Suprapubic skin (tissue), 4 donors: ENCODE data around the gene LMX1B. TPM values are rescaled to one million over a fixed set of nuclear protein-coding genes. Genes with fewer than 3 reads are reported as not detected.

Experiments used
- DNase-seq, 2 donors: peaks; one replicate each; pipeline ENCODE4 v3.0.0-alpha.2; 2019; ENCODE audit warnings: low spot score in 2 of 2
- H3K27ac ChIP-seq: fragments of 200-600 bp; sonication (generic); one replicate; pipeline ENCODE4 v1.5.1; 2019
- H3K27me3 ChIP-seq: fragments of 200-600 bp; sonication (generic); one replicate; pipeline ENCODE4 v1.5.1; 2019
- H3K36me3 ChIP-seq: fragments of 200-600 bp; sonication (generic); one replicate; pipeline ENCODE4 v1.5.1; 2019
- H3K4me1 ChIP-seq: fragments of 200-600 bp; sonication (generic); one replicate; pipeline ENCODE4 v1.5.1; 2019
- H3K4me3 ChIP-seq: fragments of 200-600 bp; sonication (generic); one replicate; pipeline ENCODE4 v1.5.1; 2019; ENCODE audit warnings: mild to moderate bottlenecking
- H3K9me3 ChIP-seq: fragments of 200-600 bp; sonication (generic); one replicate; pipeline ENCODE4 v1.5.1; 2019
- EP300 ChIP-seq: sonication (generic); formaldehyde crosslinking; IDR thresholded peaks from one replicate; pipeline ENCODE4 v1.6.1; 2017; ENCODE audit warnings: antibody characterized with exemption
- POLR2A ChIP-seq, 2 donors: fragments of 450-650 bp; IDR thresholded peaks; one replicate each; pipeline ENCODE4 v1.6.1; 2017; ENCODE audit warnings: antibody characterized with exemption in 2 of 2, mild to moderate bottlenecking in 2 of 2, moderate library complexity in 2 of 2
- POLR2AphosphoS5 ChIP-seq, 3 donors: sonication (generic); formaldehyde crosslinking; IDR thresholded peaks; one replicate each; pipeline ENCODE4 v1.6.1; 2017; ENCODE audit warnings: antibody characterized with exemption in 3 of 3
- WGBS: methylation state at CpG from one replicate; pipeline ENCODE4 v1.1.5; 2018; 5-methylcytosine and 5-hydroxymethylcytosine counted together
- total RNA-seq, 4 donors: library from RNA; depleted of rRNA; stranded (reverse); fragments of >200 nt; gene quantifications; one replicate each; pipeline ENCODE4 v1.1.0, GENCODE V29; 2016
- TF ChIP-seq, protein P1 (sequence below), 2 donors: fragments of 200-600 bp in 1 of 2; fragments of 450-650 bp in 1 of 2; sonication (generic) in 1 of 2; IDR thresholded peaks; one replicate each; pipeline ENCODE4 v1.5.1; 2016 to 2019; ENCODE audit warnings: antibody characterized with exemption in 2 of 2, mild to moderate bottlenecking in 1 of 2, moderate library complexity in 1 of 2

Gene LMX1B
- total RNA-seq, 4 donors from 2014 or later, result 2.4 to 7.8 (median 5.7) TPM

DNA sequence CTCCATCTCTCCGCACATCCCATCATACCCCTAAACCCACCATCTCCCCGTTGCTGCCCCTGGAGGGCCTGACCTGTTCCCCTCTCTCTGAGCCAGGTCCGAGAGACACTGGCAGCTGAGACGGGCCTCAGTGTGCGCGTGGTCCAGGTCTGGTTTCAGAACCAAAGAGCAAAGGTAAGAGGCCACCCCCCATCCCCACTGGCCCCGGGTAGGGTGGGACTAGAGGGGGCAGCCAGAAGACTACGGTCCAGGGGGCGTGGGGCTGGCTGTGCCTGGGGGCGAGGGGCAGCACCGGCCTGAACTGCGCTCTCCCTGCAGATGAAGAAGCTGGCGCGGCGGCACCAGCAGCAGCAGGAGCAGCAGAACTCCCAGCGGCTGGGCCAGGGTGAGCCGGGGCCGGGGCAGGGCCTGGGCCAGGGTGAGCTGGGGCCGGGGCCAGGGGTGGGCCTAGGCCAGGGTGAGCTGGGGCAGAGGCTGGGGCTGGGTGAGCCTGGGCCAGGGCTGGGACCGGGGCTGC is 79.8 kb downstream of the LMX1B start:
- no peaks in the 10 kb centered on the region for H3K36me3 ChIP-seq
- 95% methylated on average over 18 of the region's 20 CpGs for WGBS
- H3K4me1 ChIP-seq, result no peaks in the 10 kb centered on the region
- H3K4me3 ChIP-seq, result no peak overlapping the region
- H3K27ac ChIP-seq, result no peak overlapping the region
- peaks cover 22% of the 10 kb centered on the region for H3K27me3 ChIP-seq
- no peaks in the 10 kb centered on the region for H3K9me3 ChIP-seq
- peak in 1 of 2 donors; percentile 40 for DNase-seq
- TF ChIP-seq POLR2AphosphoS5 (IDR thresholded peaks at IDR 0.05), result no peak
- no peak for TF ChIP-seq POLR2A (IDR thresholded peaks at IDR 0.05)
- TF ChIP-seq EP300, result no peak
- TF ChIP-seq, protein P1, sequence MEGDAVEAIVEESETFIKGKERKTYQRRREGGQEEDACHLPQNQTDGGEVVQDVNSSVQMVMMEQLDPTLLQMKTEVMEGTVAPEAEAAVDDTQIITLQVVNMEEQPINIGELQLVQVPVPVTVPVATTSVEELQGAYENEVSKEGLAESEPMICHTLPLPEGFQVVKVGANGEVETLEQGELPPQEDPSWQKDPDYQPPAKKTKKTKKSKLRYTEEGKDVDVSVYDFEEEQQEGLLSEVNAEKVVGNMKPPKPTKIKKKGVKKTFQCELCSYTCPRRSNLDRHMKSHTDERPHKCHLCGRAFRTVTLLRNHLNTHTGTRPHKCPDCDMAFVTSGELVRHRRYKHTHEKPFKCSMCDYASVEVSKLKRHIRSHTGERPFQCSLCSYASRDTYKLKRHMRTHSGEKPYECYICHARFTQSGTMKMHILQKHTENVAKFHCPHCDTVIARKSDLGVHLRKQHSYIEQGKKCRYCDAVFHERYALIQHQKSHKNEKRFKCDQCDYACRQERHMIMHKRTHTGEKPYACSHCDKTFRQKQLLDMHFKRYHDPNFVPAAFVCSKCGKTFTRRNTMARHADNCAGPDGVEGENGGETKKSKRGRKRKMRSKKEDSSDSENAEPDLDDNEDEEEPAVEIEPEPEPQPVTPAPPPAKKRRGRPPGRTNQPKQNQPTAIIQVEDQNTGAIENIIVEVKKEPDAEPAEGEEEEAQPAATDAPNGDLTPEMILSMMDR (IDR thresholded peaks at IDR 0.05), result no peak

DNA sequence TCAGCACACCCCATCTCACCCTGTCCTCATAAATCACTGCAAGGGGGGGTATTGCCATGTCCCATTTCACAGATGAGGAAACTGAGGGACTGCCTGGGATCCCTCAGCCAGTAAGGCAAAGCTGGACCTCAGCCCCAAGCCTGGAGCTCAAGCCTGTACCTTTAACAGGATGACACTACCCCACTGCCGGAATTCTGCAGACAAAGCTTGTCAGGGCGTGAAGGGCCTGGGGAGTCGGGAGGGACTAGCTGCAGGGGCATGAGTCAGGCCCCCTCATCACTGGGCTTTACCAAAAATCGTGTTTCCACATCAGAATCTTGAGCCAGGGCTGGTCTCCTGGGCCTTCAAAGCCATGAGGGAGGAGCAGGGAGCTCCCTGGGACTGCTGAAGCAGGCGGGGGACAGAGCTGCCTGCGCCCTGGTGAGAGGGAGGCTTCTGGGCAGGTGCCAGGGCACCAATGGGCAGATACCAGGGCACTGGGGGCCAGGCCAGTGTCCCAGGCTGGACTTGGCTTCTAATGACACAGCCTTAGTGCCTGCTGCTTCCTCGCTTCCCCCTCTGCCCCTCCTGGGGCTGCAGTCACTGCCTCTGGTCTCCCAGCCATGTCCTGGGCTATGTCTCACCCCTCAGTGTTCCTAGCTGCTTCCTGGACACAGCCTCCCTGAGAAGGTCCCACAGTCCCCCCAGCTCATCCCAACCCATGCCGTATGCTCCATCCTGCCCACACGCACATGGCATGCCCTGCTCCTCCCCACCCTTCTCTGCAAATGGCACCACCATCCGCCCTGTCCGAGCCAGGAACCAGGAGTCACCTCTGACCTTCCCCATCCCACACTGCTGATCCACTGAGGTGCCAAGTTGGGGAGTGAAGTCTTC is 80.7 kb downstream of the LMX1B start:
- peak in 1 of 2 donors; percentile 42 for DNase-seq
- Histone ChIP-seq H3K27ac (no peak overlapping the region), H3K9me3 (no peaks in the 10 kb centered on the region), H3K4me1 (no peaks in the 10 kb centered on the region), H3K36me3 (no peaks in the 10 kb centered on the region), H3K4me3 (no peak overlapping the region), H3K27me3 (peaks cover 15% of the 10 kb centered on the region)
- 70% methylated on average over 11 of the region's 11 CpGs for WGBS
- TF ChIP-seq POLR2AphosphoS5 (IDR thresholded peaks at IDR 0.05) (no peak), EP300 (no peak), POLR2A (IDR thresholded peaks at IDR 0.05) (no peak)
- TF ChIP-seq, protein P1 (IDR thresholded peaks at IDR 0.05), result no peak

DNA sequence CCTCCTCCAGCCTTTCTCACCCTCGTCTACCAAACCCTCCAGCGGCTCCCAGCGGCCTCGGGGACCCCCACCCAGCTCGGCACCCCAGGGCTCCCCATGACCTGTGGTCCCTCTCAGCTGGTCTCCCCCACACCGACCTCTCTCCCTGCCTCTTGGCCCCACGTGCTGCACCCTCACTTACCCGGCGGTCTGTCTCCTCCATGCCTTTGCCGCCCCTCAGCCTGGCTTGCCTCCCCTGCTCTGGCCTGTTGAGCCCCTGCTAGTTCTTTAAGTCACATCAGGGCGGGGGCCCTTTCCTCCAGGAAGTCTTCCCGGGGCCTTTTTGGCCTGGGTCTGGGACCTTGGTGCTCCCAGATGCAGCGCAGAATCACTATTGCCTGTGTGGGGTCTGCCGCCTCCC is 81.5 kb downstream of the LMX1B start:
- peak in 1 of 2 donors; percentile 52 for DNase-seq
- 81% methylated on average over 14 of the region's 14 CpGs for WGBS
- Histone ChIP-seq H3K27ac (no peak overlapping the region), H3K4me1 (no peaks in the 10 kb centered on the region), H3K9me3 (no peaks in the 10 kb centered on the region), H3K27me3 (peaks cover 15% of the 10 kb centered on the region), H3K36me3 (no peaks in the 10 kb centered on the region), H3K4me3 (no peak overlapping the region)
- no peak for TF ChIP-seq EP300
- TF ChIP-seq POLR2A (IDR thresholded peaks at IDR 0.05), result no peak
- TF ChIP-seq, protein P1 (IDR thresholded peaks at IDR 0.05), result no peak
- no peak for TF ChIP-seq POLR2AphosphoS5 (IDR thresholded peaks at IDR 0.05)

DNA sequence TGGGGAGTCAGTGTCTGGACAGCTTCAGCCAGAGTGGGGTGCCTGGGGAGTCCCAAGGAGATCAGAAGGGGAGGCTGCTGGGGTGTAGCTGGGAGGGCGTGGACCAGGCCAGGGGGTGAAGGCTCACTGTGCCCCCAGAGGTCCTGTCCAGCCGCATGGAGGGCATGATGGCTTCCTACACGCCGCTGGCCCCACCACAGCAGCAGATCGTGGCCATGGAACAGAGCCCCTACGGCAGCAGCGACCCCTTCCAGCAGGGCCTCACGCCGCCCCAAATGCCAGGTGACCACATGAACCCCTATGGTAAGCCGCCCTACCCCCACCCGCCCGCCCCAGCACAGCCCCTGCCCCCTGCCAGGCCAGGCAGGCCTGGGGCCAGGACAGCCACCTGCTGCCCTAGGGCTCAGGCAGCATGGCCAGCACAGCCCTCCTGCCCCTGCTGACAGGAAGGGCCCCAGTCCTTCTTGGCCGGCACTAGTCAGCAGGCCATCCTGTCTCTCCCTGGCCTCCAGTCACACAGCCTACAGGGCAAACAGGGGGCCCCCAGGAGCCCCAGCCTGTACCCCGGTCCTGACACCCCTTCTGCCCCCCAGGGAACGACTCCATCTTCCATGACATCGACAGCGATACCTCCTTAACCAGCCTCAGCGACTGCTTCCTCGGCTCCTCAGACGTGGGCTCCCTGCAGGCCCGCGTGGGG is 82.1 kb downstream of the LMX1B start:
- no peak overlapping the region for H3K4me3 ChIP-seq
- H3K4me1 ChIP-seq, result no peaks in the 10 kb centered on the region
- 85% methylated on average over 16 of the region's 22 CpGs for WGBS
- peaks cover 16% of the 10 kb centered on the region for H3K27me3 ChIP-seq
- no peaks in the 10 kb centered on the region for H3K36me3 ChIP-seq
- peak in 1 of 2 donors; percentile 50 for DNase-seq
- TF ChIP-seq POLR2A (IDR thresholded peaks at IDR 0.05), result no peak
- no peak for TF ChIP-seq EP300
- TF ChIP-seq, protein P1 (IDR thresholded peaks at IDR 0.05), result no peak
- no peak for TF ChIP-seq POLR2AphosphoS5 (IDR thresholded peaks at IDR 0.05)
- H3K9me3 ChIP-seq, result no peaks in the 10 kb centered on the region
- H3K27ac ChIP-seq, result no peak overlapping the region
